GM18499 (cell line): ENCODE data around the gene EFNA5.

ENCODE experiments used
- ATAC-seq: cut with Tn5 transposase; IDR thresholded peaks from one replicate; pipeline ENCODE4 v1.9.1; 2021; ENCODE audit warnings: moderate number of reproducible peaks; ENCODE audit not compliant: insufficient read depth, unreplicated experiment

The EFNA5 gene

DNA sequence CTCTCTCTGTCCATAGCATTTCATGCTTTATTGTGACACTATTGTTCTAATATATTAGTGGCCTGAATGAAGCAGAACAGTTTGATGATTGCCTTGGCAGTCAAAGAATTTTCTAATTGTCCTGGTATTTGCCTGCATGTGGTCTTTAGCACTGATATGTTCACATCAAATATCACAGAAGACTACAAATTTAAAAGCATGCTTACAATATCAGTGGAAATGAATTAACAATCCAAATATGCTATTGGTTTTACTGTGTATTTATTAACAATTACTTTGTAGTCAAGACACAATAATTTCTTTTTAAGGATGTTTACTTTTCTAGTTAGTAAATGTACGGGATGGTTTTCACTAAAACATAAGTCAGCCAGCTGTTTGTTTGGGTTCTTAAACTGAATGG lies 18.3 kb downstream of the EFNA5 start:
- ATAC-seq = no peak

DNA sequence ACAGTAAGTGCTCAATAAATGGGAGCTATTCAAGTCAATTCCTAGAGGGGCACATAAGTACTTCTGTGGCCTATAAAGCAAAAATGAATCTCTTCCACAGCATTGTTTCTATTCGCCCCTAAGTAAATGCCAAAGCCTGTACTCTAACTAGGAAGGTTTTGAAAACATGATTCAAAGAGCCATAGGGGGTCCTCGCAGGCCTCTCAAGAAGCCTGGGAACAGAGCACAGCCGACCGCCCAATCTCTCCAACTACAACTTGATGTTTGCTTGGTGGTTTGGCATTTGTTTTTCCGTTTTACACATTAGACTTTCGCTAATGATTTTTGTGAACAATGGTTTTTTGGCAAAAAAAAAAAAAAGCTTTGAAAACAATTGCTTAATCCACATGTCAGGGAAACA lies 19.4 kb downstream of the EFNA5 start:
- no peak for ATAC-seq

DNA sequence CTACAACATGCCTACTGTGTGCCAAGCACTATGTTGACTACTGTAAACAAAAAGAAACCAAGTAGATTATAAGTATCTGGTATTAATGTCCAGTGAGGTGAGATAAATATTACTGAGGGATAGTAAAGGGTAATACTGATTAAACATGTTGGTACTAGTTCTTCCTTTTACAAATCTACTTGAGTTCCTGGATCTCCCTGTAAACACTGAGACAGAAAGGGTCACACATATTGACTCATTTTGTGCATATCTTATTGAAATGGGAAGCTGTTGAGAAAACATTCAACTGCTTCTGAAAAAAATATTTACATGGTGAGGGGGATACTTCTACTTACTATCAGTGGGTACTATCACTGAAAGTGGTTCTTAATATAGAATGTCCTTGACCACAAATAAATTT lies 24.3 kb downstream of the EFNA5 start:
- no peak for ATAC-seq

DNA sequence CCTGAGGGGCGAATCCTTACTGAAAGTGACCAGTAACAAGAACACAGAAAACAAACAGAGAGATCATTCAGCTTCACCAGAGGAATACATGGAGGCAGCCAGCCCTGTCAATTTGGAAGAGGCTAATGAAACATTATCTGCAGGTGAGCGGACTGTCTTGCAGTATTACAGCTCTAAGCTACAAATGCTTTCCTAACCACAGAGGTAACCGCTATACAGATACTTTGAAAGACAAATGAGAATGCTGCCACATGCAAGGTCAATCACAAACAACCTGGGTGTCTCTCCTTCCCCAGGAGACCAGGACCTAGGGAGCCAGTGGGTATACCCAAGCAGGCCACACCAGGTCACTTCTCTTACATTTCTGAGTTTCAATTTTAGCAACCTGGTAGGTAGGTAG lies 30.2 kb downstream of the EFNA5 start:
- no peak for ATAC-seq

DNA sequence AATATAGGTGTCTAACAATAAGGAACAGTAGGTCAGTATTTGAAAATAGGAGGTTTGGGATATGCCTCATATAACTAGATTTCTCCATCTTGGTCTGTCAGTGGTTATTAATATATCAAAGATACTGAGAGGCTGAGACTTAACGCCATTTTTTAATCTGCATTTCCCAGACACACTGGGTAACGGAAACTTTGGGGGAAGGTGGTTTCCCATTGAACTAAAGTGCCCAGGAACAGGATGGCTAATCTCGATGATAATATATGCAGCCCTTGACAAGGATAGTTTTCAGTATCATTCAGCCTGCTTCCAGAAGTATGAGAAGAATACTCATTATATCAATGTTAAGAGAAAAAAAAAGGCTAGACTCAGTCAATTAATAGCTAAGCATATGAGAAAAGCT lies 30.7 kb downstream of the EFNA5 start:
- ATAC-seq = no peak

DNA sequence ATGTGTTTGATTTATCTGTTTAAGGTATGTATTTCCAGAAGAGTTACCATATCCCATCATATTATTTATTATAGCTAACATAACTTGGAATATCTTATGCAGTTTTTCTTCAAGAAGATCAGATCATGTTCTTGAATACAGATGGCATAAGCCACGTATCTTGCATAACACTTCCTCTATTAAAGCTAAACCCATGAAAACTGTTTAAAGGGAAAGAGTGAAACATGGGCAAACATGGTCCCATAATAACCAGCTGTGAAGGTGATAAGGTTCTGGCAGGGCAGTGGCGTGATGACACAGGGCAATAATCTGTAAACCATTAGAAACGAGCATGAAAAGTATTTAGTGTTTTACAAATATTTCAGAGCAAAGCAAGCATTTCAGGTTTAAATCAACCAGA lies 34.2 kb downstream of the EFNA5 start:
- no peak for ATAC-seq

DNA sequence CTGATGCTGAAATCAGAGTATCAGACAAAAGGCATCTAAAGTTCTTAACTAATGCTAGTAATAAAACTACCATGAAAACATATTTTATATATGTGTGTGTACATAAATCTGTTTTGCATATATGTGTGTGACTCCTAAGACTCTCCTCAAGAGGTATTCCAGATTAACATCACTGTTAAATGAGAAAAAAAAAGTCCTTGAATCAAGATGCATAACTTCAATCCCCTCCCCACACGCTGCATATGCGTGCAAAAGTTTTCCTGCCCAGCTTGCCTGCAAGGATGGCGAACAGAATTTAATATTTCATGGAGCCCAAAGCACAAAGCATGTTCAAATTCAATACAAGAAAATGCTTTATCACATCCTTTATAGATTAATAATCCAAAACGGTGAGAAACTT lies 34.7 kb downstream of the EFNA5 start:
- no peak for ATAC-seq

DNA sequence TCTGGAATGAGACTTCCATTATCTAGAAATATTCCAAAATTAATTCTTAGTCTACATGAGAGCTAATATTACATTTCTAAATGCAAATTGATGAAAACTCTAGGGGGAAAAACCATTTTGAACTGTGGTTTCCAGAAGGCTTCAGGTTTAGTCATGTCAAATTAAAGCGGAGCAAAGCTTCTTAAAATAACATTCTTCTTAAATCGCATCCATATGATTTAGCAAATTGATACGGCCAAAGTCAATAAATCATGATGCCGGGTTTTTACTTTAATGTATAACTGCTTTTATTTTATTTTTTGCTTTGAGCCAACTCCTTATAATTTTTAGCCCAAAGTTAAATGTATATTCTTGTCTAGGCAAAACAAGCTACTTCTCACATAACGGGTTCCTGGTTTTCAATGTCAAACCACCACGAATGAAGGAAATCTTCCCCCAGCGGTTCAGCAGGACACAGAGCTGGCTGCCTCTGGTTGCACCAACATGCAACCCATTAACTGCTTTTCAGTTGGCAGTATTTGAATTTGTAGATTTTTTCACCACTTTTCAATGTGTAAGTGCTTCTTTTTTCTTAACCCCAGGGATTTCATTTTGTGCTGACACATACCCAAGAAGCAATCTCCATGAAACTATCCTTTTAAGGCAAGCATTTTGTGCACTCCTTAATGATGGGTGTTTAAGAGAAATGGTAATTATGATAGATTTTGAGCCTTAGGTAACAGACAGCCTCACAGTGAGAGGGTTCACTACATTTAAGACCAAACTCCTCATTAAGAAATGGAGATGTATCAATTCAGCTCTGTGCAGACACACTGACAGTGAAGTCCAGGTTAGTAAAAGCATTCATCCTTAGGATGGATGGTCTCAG lies 35.5 kb downstream of the EFNA5 start:
- no peak for ATAC-seq

DNA sequence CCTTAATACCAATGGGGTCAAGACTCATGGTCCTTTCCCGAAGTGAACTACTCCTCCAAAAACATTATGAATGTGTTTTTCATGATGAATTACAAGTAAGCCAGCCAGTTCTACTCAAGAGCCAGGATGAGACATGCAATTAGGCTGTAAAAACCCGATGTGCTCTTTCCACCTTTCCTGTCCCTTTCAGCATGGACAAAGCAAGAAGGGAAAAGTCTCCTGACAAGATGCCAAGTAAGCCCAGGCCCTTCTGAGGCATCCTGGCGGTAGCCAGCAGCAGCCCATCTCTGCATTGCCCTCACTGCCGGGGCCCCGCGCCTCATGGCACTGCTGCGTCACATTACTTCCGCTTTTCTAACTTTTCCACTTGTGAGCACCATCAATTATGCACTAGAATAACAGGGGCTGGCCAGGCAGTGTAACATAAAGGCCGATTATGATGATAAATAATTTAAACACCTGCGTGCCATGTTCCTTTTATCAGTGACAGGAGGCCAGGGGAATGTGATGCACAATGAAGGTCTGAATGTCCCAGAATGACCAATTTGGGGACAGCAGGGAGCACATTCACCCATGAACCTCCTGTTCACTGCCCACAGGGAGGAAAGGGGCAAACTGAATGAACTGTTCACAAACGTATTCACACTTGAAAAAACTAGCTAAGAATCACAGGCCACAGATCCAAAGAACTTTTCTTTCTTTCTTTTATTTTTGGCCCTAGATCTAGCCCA lies 37.4 kb downstream of the EFNA5 start:
- no peak for ATAC-seq

DNA sequence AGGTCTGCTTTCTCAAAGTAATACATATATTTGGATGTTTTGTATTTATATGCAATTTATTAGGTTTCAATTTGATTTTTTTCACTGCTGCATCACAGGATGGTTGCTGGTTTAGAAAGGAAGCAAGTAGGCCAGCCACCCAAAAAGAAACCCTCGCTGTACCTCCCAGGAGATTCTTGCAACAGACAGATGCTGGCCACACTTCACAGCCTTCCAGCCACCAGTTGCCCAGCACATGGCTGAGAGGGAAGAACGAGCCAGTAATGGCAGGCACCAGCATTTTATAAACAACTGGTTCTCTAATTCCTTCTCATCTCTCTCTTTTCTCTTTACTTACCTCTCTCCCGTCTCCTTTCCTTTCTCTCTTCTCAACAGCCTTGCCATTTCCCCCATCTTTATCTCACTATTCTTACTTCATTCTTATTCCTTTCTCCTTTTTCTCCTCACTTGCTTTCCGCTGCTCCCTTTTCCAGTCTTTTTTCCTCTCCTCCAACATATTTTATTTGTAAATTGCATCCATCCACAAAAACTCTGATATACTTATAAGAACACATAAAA lies 38.9 kb downstream of the EFNA5 start:
- no peak for ATAC-seq

DNA sequence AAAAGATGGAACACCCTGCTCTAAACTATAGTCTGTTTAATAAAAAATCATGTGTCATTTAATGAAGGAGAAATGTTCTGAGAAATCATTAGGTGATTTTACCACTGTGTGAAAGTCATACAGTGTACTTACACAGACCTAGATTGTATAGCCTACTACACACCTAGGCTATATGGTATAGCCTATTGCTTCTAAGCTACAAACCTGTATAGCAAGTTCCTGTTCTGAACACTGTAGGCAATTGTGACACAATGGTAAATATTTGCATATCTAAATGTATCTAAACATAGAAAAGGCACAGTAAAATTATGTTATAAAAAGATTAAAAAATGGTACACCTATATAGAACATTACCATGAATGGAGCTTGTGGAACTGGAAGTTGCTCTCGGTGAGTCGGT lies 40.6 kb downstream of the EFNA5 start:
- no peak for ATAC-seq

DNA sequence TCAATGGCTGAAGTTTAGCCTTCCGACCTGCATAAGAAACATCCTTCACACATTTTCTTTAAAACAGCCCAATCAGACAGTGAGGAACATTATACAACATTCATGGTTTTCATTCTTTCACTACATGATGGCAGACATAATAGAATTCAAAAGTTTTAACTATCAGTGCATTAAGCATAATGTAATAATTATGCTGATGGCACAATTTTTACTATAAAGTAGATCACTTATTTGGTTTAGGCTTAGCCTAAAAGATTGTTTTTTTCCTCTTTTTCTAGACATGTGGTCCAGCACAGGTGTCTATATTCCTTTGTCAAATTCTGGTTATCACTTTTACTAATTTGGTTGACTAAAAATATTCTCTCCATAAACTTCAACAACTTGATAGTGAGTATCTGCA lies 46.5 kb downstream of the EFNA5 start:
- ATAC-seq = no peak

DNA sequence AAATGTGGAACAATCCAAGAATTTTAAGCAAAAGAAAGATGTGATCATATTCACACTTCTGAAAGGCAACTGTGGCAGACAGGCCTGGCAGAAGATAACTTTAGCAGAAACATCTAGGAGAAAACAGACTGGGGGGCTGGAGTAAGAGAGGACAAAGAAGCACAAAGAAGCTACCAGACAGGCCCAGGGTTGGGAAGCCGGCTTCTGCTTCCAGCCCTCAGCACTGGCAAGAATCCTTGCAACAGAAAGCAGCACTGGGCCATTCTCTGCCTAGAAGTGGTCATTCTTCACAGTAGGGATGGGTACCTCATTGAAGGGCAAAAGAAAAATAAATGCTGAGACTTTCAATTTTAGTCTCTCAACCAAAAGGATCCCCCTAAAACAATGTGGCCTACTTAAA lies 49.6 kb downstream of the EFNA5 start:
- no peak for ATAC-seq

DNA sequence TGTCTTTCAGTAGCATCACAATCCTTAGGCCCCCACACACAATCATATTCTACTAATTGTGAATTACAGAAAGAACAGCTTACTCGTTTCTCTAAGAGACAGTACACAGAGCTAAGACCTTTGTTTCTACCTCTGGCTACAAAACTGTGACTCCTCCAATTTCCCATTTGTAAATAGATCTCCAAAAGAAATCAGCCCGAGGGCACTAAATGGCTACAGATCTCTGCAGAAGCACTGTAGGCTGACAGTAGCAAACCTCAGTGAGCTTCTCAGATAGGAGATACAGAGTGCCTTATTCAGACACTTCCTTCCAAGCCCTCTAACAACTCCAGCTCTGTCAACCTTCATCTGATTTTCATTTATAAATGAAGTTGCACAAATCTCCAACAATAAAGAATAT lies 51.0 kb downstream of the EFNA5 start:
- ATAC-seq = no peak

DNA sequence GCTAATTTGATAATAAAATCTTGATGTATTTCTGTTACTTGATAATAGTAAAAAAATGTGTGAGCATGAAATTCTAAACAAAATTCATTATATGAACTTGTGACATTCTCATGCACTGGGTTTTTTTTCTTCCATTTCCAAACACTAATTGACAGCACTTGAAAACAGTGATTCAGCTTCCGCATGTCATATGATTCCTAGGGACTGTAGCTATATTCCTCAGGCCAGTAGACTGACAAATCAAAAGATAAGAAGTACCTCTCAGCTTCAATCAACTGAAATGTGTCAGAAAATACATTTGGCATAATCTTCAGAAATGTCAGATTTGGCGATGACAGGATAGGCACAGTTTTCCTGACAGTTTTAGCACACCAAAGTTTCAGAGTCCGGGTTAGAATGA lies 52.5 kb downstream of the EFNA5 start:
- ATAC-seq = no peak

DNA sequence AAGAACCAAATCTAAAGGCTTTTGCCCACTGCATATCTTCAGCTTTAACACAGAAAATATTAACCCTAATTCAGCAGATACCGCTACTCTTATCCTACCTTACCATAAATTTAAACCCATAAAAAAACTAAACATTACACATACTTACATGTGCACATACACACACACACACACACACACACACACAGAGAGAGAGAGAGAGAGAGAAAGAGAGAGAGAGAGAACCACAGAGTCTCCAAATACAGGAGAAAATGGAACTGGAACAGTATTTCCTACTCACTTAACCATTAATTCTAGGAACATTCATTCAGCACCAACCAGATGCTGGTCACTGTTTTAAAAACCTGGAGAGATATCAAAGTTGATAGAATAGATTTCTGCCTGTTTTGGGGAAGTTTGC lies 53.7 kb downstream of the EFNA5 start:
- ATAC-seq = no peak

DNA sequence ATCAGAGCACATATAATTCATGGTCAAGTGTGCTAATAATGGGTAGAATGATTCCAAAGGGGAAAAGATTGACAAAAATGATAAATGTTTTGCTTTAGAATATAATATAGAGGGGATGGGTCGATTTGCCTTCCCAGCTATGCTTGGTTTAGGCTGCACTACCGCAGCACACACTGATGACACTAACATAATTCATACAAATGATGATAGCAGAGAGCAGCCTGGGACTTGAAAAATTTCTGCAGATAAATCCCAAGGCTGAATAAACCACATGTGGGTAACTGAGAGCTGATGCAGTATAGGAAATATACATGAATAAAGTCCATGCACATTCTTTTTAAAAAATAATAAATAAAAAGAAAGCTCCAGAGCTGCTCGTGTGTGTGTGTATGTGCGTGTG lies 54.5 kb downstream of the EFNA5 start:
- no peak for ATAC-seq

DNA sequence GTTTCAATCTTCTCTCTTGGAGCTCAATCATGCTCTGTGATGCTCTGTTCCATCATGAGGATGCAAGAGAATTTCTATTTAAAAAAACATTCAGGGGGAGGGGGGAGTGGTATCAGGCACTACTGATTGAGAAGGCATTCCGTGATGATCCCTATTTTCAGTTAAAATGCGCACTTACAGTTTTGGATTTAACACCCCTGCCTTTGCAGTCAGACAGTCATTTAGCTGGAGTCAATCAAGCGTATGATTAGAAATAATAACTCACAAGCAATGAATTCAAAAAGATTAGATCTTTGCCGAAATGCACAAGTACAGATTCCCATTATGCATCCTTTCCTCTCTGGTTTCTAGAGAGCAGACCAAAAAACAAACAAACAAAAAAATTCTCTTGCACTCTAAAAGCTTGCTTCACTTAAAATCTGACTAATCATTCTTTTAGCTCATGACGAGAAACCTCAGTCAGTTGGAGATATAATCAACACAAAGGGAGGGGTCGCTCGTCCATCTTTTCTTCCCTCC lies 55.4 kb downstream of the EFNA5 start:
- ATAC-seq = no peak

DNA sequence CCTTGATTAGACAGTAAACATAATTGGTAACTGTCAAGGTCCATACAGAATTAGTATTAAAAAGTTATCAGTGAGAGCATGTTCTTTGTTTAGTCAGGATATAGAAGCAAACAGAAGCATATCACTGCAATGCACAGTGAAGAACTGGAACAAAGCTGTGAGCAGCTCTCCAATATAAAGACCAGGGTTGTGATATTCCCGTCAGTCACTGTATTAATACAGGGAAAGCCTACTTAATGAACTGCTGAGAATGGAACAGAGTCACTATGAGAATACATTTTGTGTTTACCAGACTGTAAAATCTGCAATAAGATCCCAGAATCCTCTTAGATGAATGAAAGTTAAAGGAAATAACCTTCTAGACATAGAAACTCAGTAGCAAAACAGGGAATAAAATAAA lies 58.2 kb downstream of the EFNA5 start:
- no peak for ATAC-seq

DNA sequence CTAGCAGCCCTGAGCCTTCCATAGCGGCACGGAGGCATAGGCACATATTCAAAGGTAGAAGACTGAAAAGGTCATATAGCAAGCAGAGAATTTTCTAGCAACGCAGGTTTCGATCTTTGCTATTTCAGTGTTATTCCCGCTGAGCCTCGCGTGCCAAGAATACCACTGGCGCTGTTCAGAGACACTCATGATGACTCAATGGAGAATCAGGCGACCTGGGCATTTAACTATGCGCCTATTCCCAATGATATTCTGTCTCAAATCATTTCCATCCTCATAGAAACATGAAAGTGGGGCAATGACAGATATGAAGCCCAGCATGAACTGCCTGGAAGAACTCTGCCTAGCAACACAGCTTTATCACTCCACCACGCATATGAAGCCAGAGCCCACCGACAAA lies 59.9 kb downstream of the EFNA5 start:
- ATAC-seq = no peak

DNA sequence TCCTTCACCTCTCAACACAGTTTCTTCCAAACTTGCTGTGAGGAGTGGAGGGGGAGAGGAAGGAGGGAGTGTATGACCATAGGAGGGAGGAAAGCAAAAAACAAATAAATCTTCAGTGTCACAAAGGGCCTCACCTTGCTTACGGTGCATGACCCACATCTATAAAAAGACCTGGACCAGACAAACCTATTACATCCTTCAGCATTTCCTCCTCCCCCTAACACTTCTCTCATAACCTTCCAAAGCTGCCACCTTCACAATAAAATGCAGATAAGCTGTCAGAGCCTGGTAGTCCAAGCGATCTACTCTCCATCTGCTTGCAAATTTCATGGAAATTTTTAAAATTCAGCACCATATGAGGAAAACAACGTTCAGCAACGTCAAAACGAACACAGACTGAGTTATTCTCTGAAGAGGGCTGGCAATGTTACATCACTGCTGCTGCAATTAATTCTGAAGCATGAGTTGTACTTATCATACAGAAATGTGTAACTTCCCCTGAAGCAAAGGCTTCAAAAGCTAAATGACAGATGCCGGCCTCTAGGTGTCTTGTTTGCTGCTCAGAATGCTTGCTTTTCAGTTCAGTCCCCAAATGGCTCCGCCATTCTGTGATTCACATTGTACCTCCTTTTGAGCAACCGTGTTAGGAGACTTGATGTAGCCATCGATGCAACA lies 62.9 kb downstream of the EFNA5 start:
- no peak for ATAC-seq
